Measurements from ENCODE around the gene ACACB. TPM values are rescaled to one million over a fixed set of nuclear protein-coding genes. Genes with fewer than 3 reads are reported as not detected.

ACACB gene
- total and polyA plus RNA-seq, 2 donors from 2014 or later, result 13.8 to 56.8 TPM

DNA sequence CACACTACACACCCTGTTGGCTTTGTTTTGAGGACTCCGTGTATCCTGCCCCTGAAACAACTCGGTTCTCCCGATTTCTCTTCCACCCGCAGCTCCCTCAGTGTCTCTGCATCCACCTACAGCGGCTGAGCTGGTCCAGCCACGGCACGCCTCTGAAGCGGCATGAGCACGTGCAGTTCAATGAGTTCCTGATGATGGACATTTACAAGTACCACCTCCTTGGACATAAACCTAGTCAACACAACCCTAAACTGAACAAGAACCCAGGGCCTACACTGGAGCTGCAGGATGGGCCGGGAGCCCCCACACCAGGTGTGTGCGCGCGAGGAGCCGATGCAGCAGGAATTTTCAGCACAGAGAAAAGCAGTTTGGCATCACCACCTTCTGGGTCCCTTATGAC is 33.6 kb upstream of the ACACB start:
- Histone ChIP-seq H3K36me3 (ENCODE audit: control insufficient read depth in 2 of 3, insufficient read depth in 3 of 3, low read length in 3 of 3) (peaks cover 10 to 48% (median 26%) of the 10 kb centered on the region in 3 donors), H3K9ac (ENCODE audit: low read length in 3 of 3) (no peak overlapping the region), H3K27me3 (ENCODE audit: control insufficient read depth, insufficient read depth, low read length) (no peaks in the 10 kb centered on the region), H3K27ac (ENCODE audit: low read depth in 2 of 2, low read length in 2 of 2) (no peak overlapping the region), H3K9me3 (ENCODE audit: control insufficient read depth in 2 of 3, insufficient read depth in 1 of 3, low read length in 3 of 3) (no peaks in the 10 kb centered on the region), H3K4me3 (ENCODE audit: low read length in 3 of 3) (no peak overlapping the region), H3K4me1 (ENCODE audit: control insufficient read depth in 2 of 3, insufficient read depth in 2 of 3, low read depth in 1 of 3, low read length in 3 of 3) (peaks cover 0 to 3% (median 3%) of the 10 kb centered on the region in 3 donors)
- intact Hi-C loops (cut with DNase I), result no loop called here
- FAIRE-seq (no peak), DNase-seq (no peak)
- TF ChIP-seq, protein P1, sequence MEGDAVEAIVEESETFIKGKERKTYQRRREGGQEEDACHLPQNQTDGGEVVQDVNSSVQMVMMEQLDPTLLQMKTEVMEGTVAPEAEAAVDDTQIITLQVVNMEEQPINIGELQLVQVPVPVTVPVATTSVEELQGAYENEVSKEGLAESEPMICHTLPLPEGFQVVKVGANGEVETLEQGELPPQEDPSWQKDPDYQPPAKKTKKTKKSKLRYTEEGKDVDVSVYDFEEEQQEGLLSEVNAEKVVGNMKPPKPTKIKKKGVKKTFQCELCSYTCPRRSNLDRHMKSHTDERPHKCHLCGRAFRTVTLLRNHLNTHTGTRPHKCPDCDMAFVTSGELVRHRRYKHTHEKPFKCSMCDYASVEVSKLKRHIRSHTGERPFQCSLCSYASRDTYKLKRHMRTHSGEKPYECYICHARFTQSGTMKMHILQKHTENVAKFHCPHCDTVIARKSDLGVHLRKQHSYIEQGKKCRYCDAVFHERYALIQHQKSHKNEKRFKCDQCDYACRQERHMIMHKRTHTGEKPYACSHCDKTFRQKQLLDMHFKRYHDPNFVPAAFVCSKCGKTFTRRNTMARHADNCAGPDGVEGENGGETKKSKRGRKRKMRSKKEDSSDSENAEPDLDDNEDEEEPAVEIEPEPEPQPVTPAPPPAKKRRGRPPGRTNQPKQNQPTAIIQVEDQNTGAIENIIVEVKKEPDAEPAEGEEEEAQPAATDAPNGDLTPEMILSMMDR (IDR thresholded peaks at IDR 0.05; ENCODE audit: borderline replicate concordance, extremely low read depth, insufficient read depth), result no peak

DNA sequence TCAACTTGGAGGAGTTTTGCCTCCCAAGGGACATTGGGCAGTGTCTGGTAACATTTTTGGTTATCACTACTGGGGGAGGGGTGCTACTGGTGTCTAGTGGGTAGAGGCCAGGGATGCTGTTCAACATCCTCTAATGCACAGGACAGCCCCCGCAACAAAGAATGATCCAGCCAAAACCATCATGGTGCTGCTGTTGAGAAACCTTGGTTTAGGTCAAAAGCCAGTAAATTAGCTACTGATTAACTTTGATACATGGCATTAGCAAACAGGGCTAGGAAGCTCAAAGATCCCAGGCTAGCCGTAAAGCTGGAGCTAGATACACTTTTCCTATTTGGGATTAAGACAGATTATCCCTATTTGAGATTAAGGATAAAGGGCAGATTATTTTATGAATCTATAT is 32.0 kb upstream of the ACACB start:
- H3K4me1 ChIP-seq (ENCODE audit: control insufficient read depth in 2 of 3, insufficient read depth in 2 of 3, low read depth in 1 of 3, low read length in 3 of 3), result peaks cover 0 to 6% (median 3%) of the 10 kb centered on the region in 3 donors
- TF ChIP-seq, protein P1 (IDR thresholded peaks at IDR 0.05; ENCODE audit: borderline replicate concordance, extremely low read depth, insufficient read depth), result no peak
- H3K4me3 ChIP-seq (ENCODE audit: low read length in 3 of 3), result no peak overlapping the region
- H3K27me3 ChIP-seq (ENCODE audit: control insufficient read depth, insufficient read depth, low read length), result no peaks in the 10 kb centered on the region
- no peaks in the 10 kb centered on the region for H3K9me3 ChIP-seq (ENCODE audit: control insufficient read depth in 2 of 3, insufficient read depth in 1 of 3, low read length in 3 of 3)
- no peak for FAIRE-seq
- no peak overlapping the region for H3K9ac ChIP-seq (ENCODE audit: low read length in 3 of 3)
- peak overlapping the region in 1 of 2 donors; percentile 18 for H3K27ac ChIP-seq (ENCODE audit: low read depth in 2 of 2, low read length in 2 of 2)
- peaks cover 10 to 52% (median 29%) of the 10 kb centered on the region in 3 donors for H3K36me3 ChIP-seq (ENCODE audit: control insufficient read depth in 2 of 3, insufficient read depth in 3 of 3, low read length in 3 of 3)
- intact Hi-C loops (cut with DNase I), result no loop called here
- DNase-seq, result no peak

DNA sequence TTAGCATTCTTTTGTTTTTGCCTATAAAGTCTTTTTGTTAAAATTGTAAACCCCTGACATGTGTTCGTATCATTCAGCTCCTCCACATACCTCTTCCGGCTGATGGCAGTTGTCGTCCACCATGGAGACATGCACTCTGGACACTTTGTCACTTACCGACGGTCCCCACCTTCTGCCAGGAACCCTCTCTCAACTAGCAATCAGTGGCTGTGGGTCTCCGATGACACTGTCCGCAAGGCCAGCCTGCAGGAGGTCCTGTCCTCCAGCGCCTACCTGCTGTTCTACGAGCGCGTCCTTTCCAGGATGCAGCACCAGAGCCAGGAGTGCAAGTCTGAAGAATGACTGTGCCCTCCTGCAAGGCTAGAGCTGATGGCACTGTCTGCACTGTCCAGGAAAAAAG is 30.8 kb upstream of the ACACB start:
- intact Hi-C loops (cut with DNase I), result no loop called here
- H3K4me3 ChIP-seq (ENCODE audit: low read length in 3 of 3), result no peak overlapping the region
- H3K9me3 ChIP-seq (ENCODE audit: control insufficient read depth in 2 of 3, insufficient read depth in 1 of 3, low read length in 3 of 3), result no peaks in the 10 kb centered on the region
- H3K27ac ChIP-seq (ENCODE audit: low read depth in 2 of 2, low read length in 2 of 2), result no peak overlapping the region
- TF ChIP-seq, protein P1 (IDR thresholded peaks at IDR 0.05; ENCODE audit: borderline replicate concordance, extremely low read depth, insufficient read depth), result no peak
- peak in 1 of 5 donors; percentile 39 for DNase-seq
- no peak for FAIRE-seq
- H3K4me1 ChIP-seq (ENCODE audit: control insufficient read depth in 2 of 3, insufficient read depth in 2 of 3, low read depth in 1 of 3, low read length in 3 of 3), result peaks cover 0 to 6% (median 3%) of the 10 kb centered on the region in 3 donors
- peaks cover 10 to 45% (median 28%) of the 10 kb centered on the region in 3 donors for H3K36me3 ChIP-seq (ENCODE audit: control insufficient read depth in 2 of 3, insufficient read depth in 3 of 3, low read length in 3 of 3)
- no peaks in the 10 kb centered on the region for H3K27me3 ChIP-seq (ENCODE audit: control insufficient read depth, insufficient read depth, low read length)
- no peak overlapping the region for H3K9ac ChIP-seq (ENCODE audit: low read length in 3 of 3)

DNA sequence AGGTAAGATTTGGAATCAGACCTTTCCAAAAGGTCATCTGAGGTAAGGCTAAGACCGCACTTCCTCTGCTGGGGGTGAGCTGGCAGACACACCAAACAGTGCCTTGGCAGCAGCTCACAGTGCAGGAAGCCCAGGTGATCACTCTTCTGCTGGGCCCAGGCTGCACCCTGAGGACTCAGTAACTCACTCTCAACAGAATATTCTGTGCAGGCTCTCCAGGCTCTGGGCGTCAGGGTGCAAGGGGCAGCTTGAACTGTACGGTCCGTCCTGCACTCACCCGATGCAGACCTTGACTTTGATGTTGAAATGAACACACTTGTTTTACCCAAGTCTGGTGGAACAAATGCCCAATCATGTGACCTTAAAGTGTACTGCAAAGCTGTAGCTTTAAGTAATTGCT is 29.1 kb upstream of the ACACB start:
- Histone ChIP-seq H3K36me3 (ENCODE audit: control insufficient read depth in 2 of 3, insufficient read depth in 3 of 3, low read length in 3 of 3) (peaks cover 8 to 28% (median 18%) of the 10 kb centered on the region in 3 donors), H3K9me3 (ENCODE audit: control insufficient read depth in 2 of 3, insufficient read depth in 1 of 3, low read length in 3 of 3) (no peaks in the 10 kb centered on the region), H3K27me3 (ENCODE audit: control insufficient read depth, insufficient read depth, low read length) (no peaks in the 10 kb centered on the region), H3K27ac (ENCODE audit: low read depth in 2 of 2, low read length in 2 of 2) (no peak overlapping the region), H3K4me3 (ENCODE audit: low read length in 3 of 3) (no peak overlapping the region), H3K4me1 (ENCODE audit: control insufficient read depth in 2 of 3, insufficient read depth in 2 of 3, low read depth in 1 of 3, low read length in 3 of 3) (peaks cover 0 to 6% (median 3%) of the 10 kb centered on the region in 3 donors), H3K9ac (ENCODE audit: low read length in 3 of 3) (no peak overlapping the region)
- TF ChIP-seq, protein P1 (IDR thresholded peaks at IDR 0.05; ENCODE audit: borderline replicate concordance, extremely low read depth, insufficient read depth), result no peak
- DNase-seq (peak in 1 of 5 donors; percentile 37), FAIRE-seq (no peak)
- intact Hi-C loops (cut with DNase I), result no loop called here
